ENCODE measurements around the gene MDFIC. TPM values are rescaled to one million over a fixed set of nuclear protein-coding genes. Genes with fewer than 3 reads are reported as not detected.
A peak's percentile ranks its signal among the peaks of the same experiment; 100 is the strongest.

MDFIC gene
- total and polyA plus RNA-seq, 12 donors, result 11.4 to 172 (median 53.4) TPM

DNA sequence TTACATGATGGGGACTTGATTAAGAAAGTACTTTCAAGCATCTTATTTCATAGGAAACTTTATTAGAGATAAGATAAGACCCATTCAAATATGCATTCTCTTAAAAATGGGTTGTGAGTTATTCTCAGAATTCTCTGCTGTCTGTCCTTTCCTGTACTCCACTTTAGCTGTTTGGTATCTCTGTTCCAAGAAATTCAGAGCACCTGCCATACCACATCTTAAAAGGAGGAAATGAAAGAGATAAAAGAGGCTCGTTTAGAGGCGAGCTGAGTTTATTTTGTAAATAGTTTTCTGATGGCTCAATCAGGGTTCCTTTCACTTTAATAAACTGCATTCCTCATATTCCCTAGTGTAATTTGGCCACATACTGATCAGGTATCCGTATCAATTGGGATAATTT is 87.2 kb downstream of the MDFIC start:
- TF ChIP-seq, protein P1, sequence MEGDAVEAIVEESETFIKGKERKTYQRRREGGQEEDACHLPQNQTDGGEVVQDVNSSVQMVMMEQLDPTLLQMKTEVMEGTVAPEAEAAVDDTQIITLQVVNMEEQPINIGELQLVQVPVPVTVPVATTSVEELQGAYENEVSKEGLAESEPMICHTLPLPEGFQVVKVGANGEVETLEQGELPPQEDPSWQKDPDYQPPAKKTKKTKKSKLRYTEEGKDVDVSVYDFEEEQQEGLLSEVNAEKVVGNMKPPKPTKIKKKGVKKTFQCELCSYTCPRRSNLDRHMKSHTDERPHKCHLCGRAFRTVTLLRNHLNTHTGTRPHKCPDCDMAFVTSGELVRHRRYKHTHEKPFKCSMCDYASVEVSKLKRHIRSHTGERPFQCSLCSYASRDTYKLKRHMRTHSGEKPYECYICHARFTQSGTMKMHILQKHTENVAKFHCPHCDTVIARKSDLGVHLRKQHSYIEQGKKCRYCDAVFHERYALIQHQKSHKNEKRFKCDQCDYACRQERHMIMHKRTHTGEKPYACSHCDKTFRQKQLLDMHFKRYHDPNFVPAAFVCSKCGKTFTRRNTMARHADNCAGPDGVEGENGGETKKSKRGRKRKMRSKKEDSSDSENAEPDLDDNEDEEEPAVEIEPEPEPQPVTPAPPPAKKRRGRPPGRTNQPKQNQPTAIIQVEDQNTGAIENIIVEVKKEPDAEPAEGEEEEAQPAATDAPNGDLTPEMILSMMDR (IDR thresholded peaks at IDR 0.05), result no peak
- TF ChIP-seq POLR2A (IDR thresholded peaks at IDR 0.05), result no peak
- WGBS, 4 donors, result 18 to 34% (median 25%) methylated on average over 3 of the region's 3 CpGs
- H3K27ac ChIP-seq, result peak overlapping the region in 3 of 5 donors; percentile 9 to 59 (median 54)
- intact Hi-C loops (cut with DNase I), result no loop called here
- H3K27me3 ChIP-seq, result no peaks in the 10 kb centered on the region
- no peak for DNase-seq
- peaks cover 34 to 45% of the 10 kb centered on the region in 2 donors for H3K4me1 ChIP-seq (replicated peaks in 1 of 2)
- no peaks in the 10 kb centered on the region for H3K36me3 ChIP-seq (replicated peaks in 1 of 2)
- no peaks in the 10 kb centered on the region for H3K9me3 ChIP-seq (replicated peaks in 1 of 3)
- peak overlapping the region in 1 of 4 donors; percentile 22 for H3K4me3 ChIP-seq

DNA sequence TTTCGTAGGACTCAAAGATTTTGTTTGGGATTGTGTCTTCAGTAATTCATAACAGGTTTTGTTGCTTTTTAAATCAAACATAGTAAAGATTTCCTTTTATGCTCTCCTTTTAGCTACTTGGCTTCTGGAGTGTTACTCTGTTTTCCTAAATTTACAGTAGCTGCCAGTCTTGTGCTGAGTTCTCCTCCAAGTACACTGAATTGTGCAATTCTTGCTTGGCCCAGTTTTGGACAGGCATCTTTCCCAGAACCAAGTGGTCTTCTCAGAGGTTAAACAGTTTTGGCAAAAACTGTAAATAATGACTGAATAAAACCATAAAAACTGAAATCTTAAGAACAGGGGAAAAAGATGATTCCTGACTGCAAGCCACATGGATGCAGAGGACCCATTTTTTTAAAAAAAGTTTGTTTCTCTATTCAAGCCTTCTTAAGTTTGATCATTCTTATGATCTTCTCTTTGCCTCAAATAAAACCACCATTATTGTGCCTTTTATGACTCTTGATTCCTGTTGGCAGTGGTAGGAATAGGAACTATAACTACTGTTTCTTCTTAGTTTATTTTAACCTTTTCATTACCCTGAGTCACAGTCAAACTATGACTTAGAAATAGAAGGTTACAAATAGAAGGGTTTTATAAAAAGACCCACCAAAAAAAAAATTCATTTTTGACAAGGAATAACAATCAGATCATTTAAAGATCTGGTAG is 88.0 kb downstream of the MDFIC start:
- TF ChIP-seq, protein P1 (IDR thresholded peaks at IDR 0.05), result no peak
- no peak for TF ChIP-seq POLR2A (IDR thresholded peaks at IDR 0.05)
- Histone ChIP-seq H3K27me3 (no peaks in the 10 kb centered on the region), H3K4me1 (replicated peaks in 1 of 2) (peaks cover 34 to 45% of the 10 kb centered on the region in 2 donors), H3K4me3 (no peak overlapping the region), H3K27ac (peak overlapping the region in 3 of 5 donors; percentile 40 to 59 (median 54)), H3K36me3 (replicated peaks in 1 of 2) (no peaks in the 10 kb centered on the region), H3K9me3 (replicated peaks in 1 of 3) (no peaks in the 10 kb centered on the region)
- intact Hi-C loops (cut with DNase I), result no loop called here
- DNase-seq, result peak in 6 of 7 donors; percentile 31 to 65 (median 36)
- WGBS, 4 donors, result 73 to 85% (median 78%) methylated on average over 1 of the region's 1 CpG

DNA sequence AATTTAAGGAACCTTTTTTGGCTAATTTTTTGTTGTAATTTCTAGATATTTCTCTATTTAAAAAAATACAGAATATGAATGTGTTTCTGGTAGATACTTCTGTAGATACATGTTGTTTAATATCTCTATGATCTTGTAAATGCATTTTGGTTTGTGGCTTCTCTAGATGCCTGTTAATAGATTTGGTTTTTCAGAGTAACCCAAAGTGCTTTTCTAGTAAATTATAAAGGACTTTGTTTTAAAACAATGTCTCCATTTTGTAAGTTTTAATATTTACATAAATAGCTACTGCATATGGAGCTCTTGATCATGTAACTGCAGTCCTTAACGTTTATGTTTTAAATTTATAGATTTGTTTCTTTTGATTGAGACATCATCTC is 88.5 kb downstream of the MDFIC start:
- H3K36me3 ChIP-seq (replicated peaks in 1 of 2), result no peaks in the 10 kb centered on the region
- H3K4me1 ChIP-seq (replicated peaks in 1 of 2), result peaks cover 34 to 45% of the 10 kb centered on the region in 2 donors
- TF ChIP-seq, protein P1 (IDR thresholded peaks at IDR 0.05), result no peak
- no peak for TF ChIP-seq POLR2A (IDR thresholded peaks at IDR 0.05)
- intact Hi-C loops (cut with DNase I), result no loop called here
- no peak overlapping the region for H3K4me3 ChIP-seq
- no peaks in the 10 kb centered on the region for H3K27me3 ChIP-seq
- WGBS, 4 donors, result 67 to 81% (median 75%) methylated on average over 1 of the region's 1 CpG
- H3K27ac ChIP-seq, result no peak overlapping the region
- no peaks in the 10 kb centered on the region for H3K9me3 ChIP-seq (replicated peaks in 1 of 3)
- no peak for DNase-seq

DNA sequence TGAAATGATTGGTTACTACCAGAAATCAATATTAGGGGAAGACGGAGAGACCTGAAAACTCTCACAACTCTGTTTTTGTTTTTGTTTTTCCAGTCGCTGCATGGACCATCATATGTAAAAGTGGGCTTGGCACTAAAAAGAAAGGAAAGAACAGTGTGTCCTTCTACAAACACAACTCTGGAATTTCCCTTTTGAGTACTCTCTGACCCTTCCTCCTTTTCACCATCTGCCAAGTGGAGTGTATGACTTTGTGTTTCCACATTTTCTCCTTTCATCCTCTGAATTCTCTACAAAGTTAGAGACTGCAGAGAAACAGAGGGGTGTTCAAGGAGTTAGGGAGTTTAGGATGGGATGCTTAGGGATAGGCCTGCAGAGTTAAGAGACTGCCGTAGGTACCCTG is 92.0 kb downstream of the MDFIC start:
- Histone ChIP-seq H3K4me1 (replicated peaks in 1 of 2) (peaks cover 23 to 25% of the 10 kb centered on the region in 2 donors), H3K27me3 (no peaks in the 10 kb centered on the region), H3K9me3 (replicated peaks in 1 of 3) (no peaks in the 10 kb centered on the region), H3K36me3 (replicated peaks in 1 of 2) (no peaks in the 10 kb centered on the region), H3K4me3 (no peak overlapping the region), H3K27ac (no peak overlapping the region)
- intact Hi-C loops (cut with DNase I), result no loop called here
- 84 to 94% (median 91%) methylated on average over 3 of the region's 3 CpGs for WGBS, 4 donors
- TF ChIP-seq, protein P1 (IDR thresholded peaks at IDR 0.05), result no peak
- TF ChIP-seq POLR2A (IDR thresholded peaks at IDR 0.05), result no peak
- DNase-seq, result no peak
